ENCODE results near the gene LRRC37A2.
"Not testable (repeated sequence)": the region's sequence is repeated elsewhere in the genome, so short reads cannot be mapped to it uniquely, and the experiment has no call there.

LRRC37A2 gene

GRCh38 chr17:46512168-46512567 is at the start of gene LRRC37A2:
Gene LRRC37A2, plus strand, starts transcription at chr17:46512468. Its CDS starts 245 bp downstream, at chr17:46512713.
- not testable (repeated sequence) for DNase-seq

- DNase-seq, result not testable (repeated sequence)
Observed at GRCh38 chr17:46467618-46468017, 44.6 kb upstream of the LRRC37A2 start.

- DNase-seq, result not testable (repeated sequence)
Observed at GRCh38 chr17:46474489-46474888, 37.8 kb upstream of the LRRC37A2 start.

GRCh38 chr17:46475583-46475982 is 36.7 kb upstream of the LRRC37A2 start:
- not testable (repeated sequence) for DNase-seq

- not testable (repeated sequence) for DNase-seq
Observed at GRCh38 chr17:46478823-46479222, 33.4 kb upstream of the LRRC37A2 start.

GRCh38 chr17:46481310-46481709 is 31.0 kb upstream of the LRRC37A2 start:
- not testable (repeated sequence) for DNase-seq

- not testable (repeated sequence) for DNase-seq
Observed at GRCh38 chr17:46492021-46492420, 20.2 kb upstream of the LRRC37A2 start.

GRCh38 chr17:46499437-46500139 is 12.7 kb upstream of the LRRC37A2 start:
- DNase-seq, result not testable (repeated sequence)

GRCh38 chr17:46505896-46506295 is 6.4 kb upstream of the LRRC37A2 start:
- DNase-seq, result not testable (repeated sequence)

GRCh38 chr17:46534716-46535115 is 22.4 kb downstream of the LRRC37A2 start:
- not testable (repeated sequence) for DNase-seq

GRCh38 chr17:46548607-46549006 is 36.3 kb downstream of the LRRC37A2 start:
- DNase-seq, result not testable (repeated sequence)

GRCh38 chr17:46559155-46559554 is 46.9 kb downstream of the LRRC37A2 start:
- DNase-seq, result not testable (repeated sequence)

- DNase-seq, result not testable (repeated sequence)
Observed at GRCh38 chr17:46560048-46560447, 47.8 kb downstream of the LRRC37A2 start.

- DNase-seq, result not testable (repeated sequence)
Observed at GRCh38 chr17:46566284-46566683, 54.0 kb downstream of the LRRC37A2 start.

GRCh38 chr17:46566980-46567379 is 54.7 kb downstream of the LRRC37A2 start:
- not testable (repeated sequence) for DNase-seq

GRCh38 chr17:46571796-46572195 is 59.5 kb downstream of the LRRC37A2 start:
- not testable (repeated sequence) for DNase-seq

GRCh38 chr17:46579083-46580075 is 67.1 kb downstream of the LRRC37A2 start, which contains the start of gene ARL17A:
Gene ARL17A, minus strand, starts transcription at chr17:46579691. Its CDS starts 3,369 bp downstream, at chr17:46576322.
- DNase-seq, result not testable (repeated sequence)

GRCh38 chr17:46580082-46580481 is 67.8 kb downstream of the LRRC37A2 start:
- DNase-seq, result not testable (repeated sequence)

- DNase-seq, result not testable (repeated sequence)
Observed at GRCh38 chr17:46585444-46585843, 73.2 kb downstream of the LRRC37A2 start.

GRCh38 chr17:46590157-46591146 is 78.2 kb downstream of the LRRC37A2 start, which contains the start of gene NSF:
Gene NSF, plus strand, starts transcription at chr17:46590669. Its CDS starts 107 bp downstream, at chr17:46590776.
- DNase-seq, result not testable (repeated sequence)

GRCh38 chr17:46591332-46591731 is 79.1 kb downstream of the LRRC37A2 start:
- DNase-seq, result not testable (repeated sequence)

All from suppressor macrophage treated with lipopolysaccharide for 4 hours (primary cell).